SW 1271 (cell line): ENCODE data around the gene PAPPA.

Experiments
- DNase-seq, 2 experiments: peaks; one replicate each; lab custom pipeline; 2025; lab: John Stamatoyannopoulos, UW

The PAPPA gene

GRCh38 chr9:116383936-116384335 lies 230.3 kb downstream of the PAPPA start:
- DNase-seq = no peak

GRCh38 chr9:116387934-116388698 lies 234.5 kb downstream of the PAPPA start:
- DNase-seq = no peak

- DNase-seq = no peak
These were observed 236.1 kb downstream of the PAPPA start for GRCh38 chr9:116389541-116390302.

GRCh38 chr9:116390303-116391228 lies 237.0 kb downstream of the PAPPA start:
- DNase-seq = no peak

GRCh38 chr9:116391306-116391900 lies 237.8 kb downstream of the PAPPA start:
- DNase-seq = no peak

GRCh38 chr9:116393198-116393597 lies 239.6 kb downstream of the PAPPA start:
- no peak for DNase-seq

GRCh38 chr9:116394070-116394469 lies 240.5 kb downstream of the PAPPA start:
- DNase-seq = no peak

GRCh38 chr9:116394894-116395698 lies 241.5 kb downstream of the PAPPA start:
- DNase-seq = no peak

- DNase-seq = no peak
These were observed 242.1 kb downstream of the PAPPA start for GRCh38 chr9:116395699-116396037.

- DNase-seq = no peak
These were observed 249.6 kb downstream of the PAPPA start for GRCh38 chr9:116403171-116403570.

- no peak for DNase-seq
These were observed 250.6 kb downstream of the PAPPA start for GRCh38 chr9:116404228-116404627.

GRCh38 chr9:116405321-116405720 lies 251.7 kb downstream of the PAPPA start:
- no peak for DNase-seq

GRCh38 chr9:116406469-116406868 lies 252.9 kb downstream of the PAPPA start:
- DNase-seq = no peak

GRCh38 chr9:116409129-116409528 lies 255.5 kb downstream of the PAPPA start:
- DNase-seq = no peak

GRCh38 chr9:116409638-116410037 lies 256.0 kb downstream of the PAPPA start:
- DNase-seq = no peak

- DNase-seq = no peak
These were observed 257.9 kb downstream of the PAPPA start for GRCh38 chr9:116411506-116411905.

GRCh38 chr9:116414374-116414773 lies 260.8 kb downstream of the PAPPA start:
- DNase-seq = no peak

- no peak for DNase-seq
These were observed 262.8 kb downstream of the PAPPA start for GRCh38 chr9:116416421-116416820.

- DNase-seq = no peak
These were observed 263.9 kb downstream of the PAPPA start for GRCh38 chr9:116417464-116417863.

- DNase-seq = no peak
These were observed 265.6 kb downstream of the PAPPA start for GRCh38 chr9:116419181-116419580.

- DNase-seq = no peak
These were observed 267.5 kb downstream of the PAPPA start for GRCh38 chr9:116420993-116421538.
